Stimulated activated CD8-positive, alpha-beta memory T cell treated with anti-CD3 and anti-CD28 coated beads, Interleukin-7, amount 100 ng/mL, for 48 hours (primary cell): Measurements from ENCODE around the gene DRC7.
A peak's percentile ranks its signal among the peaks of the same experiment; 100 is the strongest.

Experiments
- DNase-seq, 2 donors: peaks; one replicate each; pipeline ENCODE4 v3.0.0-alpha.2; 2020; ENCODE audit warnings: low read depth in 1 of 2; ENCODE audit errors: extremely low read depth in 1 of 2

The DRC7 gene

DNA sequence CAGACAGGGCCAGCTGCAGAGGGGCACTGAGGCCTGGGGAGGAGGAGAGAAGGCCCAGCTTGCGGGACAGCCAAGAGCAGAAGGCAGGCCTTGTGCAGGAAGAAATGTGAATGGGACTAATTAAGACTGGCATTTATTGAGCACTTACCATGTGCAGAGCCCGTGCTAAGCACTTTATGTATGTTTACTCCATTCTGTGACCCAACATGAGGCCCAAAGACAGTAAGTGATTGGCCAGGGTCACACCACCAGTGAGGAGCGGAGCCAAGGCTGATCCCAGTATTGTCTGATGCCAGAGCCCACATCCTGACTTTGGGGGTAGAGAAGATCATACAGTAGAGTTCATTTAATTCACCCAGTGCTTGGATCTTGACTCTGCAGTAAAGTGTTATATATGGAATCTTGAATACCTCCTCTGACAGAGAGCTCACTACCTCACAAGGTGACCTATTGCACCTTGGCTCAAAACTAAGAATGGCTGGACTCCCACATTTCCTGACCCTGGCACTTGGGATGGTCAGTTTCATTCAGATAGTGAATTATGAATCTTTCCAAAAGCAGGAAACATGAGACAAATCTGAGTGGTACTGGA, 54.6 kb downstream of the DRC7 start:
- no peak for DNase-seq

DNA sequence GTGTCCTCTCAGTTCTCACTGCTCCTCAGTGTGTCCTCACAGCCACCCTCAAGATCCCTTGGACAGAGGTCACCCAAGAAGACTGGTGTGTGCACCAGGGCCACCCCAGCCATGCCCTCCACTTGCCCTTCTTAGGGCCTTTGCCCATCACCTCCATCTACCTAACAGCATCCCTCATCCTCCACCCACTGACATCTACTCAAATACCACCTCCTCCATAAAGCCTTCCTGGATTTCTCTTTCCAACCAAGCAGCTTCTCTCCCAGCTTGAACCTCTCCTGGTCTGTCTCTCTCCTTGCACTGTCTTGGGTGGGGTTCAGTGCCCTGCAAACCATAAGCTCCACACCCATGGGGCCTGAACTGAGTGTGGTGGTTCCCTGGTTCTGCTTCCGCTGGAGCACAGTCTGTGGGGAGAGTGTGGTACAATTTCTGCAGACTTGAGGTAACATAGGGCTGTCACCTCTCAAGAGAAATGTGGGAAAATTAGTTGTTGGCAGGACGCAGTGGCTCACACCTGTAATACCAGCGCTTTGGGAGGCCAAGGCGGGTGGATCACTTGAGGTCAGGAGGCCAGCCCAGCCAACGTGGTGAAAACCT, 55.3 kb downstream of the DRC7 start:
- DNase-seq, result no peak

DNA sequence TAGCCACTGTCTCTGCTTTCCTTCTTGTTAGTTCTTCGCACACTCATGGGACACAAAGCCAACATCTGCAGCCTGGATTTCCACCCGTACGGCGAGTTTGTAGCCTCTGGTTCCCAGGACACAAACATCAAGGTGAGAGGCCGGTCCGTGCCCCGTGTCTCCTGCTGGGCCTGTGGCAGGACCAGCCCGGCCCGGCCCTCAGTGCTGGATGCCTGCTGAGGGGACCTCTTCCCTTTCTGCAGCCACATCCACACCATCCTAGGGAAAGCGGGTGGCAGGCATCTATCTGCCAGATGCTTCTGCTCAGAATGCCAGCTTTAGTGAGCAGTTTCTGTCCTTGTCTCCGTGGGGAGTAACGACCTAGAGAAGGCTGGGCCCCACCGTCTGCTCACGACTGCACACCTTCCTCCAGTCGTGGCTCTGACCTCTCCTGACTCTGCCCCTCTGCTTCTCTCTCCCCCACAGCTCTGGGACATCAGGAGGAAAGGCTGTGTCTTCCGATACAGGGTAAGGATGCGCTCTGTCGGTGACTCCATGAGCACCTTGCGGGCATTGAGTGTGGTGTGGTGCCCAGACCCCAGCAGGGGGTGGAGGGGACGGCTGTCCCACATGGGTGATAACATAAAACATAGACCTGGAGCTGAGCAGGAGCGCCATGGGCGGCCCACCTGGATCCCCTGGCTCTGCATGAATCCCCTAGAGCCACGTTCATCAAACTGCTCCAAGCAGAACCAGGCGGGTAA, 56.4 kb downstream of the DRC7 start:
- no peak for DNase-seq

DNA sequence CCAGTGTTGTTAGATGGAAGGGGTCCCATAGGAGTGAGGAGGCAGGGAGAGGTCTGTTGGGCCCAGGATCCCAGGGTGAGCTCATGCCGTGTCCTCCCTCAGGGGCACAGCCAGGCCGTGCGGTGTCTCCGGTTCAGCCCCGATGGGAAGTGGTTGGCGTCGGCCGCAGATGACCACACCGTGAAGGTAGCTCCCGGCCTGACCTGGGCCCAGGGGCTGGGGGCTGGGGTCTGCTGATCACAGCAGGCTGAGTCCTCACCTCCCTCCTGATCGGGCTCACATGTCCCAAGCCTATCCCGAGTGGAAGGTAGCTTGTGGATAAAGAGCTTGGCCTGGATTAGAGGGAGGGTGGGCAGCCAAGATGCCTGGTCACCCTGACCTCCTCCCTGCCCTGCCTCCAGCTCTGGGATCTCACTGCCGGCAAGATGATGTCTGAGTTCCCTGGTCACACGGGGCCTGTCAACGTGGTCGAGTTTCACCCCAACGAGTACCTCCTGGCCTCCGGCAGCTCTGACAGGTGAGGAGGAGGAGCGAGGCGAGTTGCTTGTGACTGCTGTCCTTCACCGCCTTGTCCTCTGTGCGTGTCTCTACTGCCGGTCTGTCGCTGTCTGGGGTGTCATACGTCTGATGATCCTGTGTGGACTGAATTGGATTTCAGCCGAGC, 57.1 kb downstream of the DRC7 start:
- no peak for DNase-seq

DNA sequence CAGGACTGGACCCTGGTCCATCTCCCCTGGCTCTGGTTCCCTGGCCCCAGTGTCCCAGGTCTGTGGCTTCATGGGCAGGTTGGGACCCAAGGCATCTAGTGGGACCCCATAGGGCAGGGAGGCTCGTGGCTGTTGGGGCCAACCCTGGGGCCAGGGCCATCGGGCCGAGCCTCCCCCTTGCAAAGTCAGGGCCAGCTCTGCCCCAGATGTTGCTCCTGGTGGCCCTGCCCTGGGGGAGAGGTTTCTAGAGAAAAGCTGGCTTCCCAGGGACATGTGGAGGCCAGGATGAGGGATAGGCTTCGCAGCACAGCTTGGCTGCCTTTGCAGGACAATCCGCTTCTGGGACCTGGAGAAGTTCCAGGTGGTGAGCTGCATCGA, 57.6 kb downstream of the DRC7 start:
- no peak for DNase-seq

DNA sequence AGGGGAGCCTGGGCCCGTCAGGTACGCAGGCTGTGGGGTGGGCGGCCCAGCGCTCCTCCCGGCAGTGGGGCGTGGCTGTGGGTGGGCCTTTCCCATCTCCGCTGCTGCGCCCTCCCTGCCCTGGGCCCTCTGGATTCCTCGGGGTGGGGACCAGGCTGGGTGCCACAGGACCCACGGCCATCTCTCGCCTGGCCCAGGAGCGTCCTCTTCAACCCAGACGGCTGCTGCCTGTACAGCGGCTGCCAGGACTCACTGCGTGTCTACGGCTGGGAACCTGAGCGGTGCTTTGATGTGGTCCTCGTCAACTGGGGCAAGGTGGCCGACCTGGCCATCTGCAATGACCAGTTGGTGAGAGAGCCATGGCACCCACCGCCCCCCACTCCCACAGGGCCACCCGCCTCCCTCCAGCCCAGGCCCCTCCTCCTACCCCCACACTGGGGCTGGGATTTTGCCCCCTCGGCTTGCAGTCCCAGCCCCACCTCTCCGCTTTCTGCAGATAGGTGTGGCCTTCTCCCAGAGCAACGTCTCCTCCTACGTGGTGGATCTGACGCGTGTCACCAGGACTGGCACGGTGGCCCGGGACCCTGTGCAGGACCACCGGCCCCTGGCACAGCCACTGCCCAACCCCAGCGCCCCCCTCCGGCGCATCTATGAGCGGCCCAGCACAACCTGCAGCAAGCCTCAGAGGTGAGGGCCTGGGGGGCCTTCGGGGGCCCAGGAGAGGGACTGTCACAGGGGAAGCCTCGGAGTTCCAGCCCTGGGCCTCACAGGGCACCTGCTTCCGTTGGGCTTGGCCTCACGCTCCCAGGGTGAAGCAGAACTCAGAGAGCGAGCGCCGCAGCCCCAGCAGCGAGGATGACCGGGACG, 58.2 kb downstream of the DRC7 start:
- no peak for DNase-seq

DNA sequence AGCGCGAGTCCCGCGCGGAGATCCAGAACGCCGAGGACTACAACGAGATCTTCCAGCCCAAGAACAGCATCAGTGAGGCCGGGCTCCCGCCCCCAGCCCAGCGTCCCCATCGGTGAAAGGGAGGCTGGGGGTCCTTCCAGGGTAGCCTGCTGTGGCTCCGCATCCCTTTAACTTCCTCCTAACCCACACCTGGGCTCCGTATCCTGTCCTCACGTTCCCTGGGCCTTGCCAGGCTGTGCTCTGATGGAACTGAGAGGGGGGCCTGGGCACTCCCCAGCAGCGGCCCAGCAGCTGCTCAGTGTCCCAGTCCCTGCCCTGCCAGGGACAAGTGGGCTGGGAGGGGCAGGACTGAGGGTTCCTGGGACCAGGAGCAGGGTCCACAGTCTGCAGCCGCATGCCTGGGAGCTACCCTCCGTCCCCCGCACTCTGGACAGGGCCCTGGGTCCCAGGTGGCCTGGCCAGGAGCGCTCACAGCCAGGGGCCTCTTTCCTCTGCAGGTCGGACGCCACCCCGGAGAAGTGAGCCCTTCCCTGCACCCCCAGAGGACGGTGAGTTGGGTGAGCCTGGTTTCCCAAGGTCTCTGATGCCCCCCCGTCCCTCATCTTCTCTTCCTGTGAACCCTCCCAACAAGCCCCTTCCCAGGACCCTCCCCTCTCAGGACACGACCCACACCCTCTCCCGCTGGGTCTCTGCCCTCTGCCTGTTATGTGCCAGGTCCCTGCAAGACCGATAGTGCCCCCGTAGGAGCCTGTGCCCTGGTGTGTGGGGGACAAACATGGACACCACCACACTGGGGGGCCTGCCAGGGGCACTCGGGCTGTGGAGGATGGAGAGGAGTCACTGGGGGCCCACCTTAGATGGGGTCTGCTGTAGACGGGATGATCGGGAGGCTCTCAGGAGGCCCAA, 59.1 kb downstream of the DRC7 start:
- DNase-seq, result no peak

DNA sequence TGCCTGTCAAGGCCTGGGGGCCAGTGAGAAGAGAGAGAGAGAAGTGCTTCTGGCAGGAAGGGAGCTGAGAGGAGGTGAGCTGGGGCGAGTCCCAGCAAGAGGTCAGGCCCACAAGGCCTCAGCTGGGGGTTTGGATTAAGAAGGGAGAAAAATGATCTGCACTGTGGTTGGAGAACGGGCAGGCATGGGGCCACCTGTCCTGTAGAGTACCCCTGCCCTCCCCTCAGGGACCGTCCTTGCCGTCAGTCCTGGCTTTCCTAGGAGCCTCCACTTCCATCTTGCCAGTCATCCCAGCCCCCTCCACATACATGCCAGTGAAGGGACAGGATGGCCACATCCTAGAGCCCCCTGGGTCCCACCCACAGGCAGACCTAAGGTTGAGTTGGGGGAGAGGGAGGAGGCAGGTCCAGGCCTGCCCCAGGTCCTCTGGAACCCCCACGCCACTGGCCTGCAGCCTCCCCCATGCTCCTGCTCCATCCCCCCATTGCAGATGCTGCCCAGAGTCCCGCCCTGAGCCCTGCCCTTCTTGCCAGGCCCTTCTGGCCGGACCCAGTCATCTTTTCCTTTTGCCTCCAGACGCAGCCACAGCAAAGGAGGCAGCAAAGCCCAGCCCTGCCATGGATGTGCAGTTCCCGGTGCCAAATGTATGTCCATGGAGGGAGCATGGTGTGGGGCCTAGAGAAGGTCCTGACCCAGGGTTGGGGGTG, 59.9 kb downstream of the DRC7 start:
- no peak for DNase-seq

DNA sequence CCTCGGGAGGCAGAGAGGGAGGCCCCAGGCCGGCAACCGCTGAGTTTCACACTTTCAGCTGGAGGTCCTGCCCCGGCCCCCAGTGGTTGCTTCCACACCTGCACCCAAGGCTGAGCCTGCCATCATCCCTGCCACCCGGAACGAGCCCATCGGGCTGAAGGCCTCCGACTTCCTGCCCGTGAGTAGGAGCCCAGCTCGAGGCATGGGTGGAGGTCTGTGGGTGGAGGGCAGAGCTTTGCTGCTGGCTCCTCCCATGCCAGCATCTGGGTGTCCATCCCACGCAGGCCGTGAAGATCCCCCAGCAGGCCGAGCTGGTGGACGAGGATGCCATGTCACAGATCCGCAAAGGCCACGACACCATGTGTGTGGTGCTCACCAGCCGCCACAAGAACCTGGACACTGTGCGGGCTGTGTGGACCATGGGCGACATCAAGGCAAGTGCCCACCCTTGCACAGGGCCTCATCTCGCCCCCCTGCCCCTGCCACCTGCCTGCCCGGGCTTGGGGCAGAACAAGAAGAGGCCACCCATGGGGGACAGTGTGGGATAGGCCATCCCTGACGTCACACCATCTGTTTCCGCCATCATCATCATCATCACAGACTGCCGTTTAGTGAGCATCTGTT, 60.6 kb downstream of the DRC7 start:
- DNase-seq, result no peak

DNA sequence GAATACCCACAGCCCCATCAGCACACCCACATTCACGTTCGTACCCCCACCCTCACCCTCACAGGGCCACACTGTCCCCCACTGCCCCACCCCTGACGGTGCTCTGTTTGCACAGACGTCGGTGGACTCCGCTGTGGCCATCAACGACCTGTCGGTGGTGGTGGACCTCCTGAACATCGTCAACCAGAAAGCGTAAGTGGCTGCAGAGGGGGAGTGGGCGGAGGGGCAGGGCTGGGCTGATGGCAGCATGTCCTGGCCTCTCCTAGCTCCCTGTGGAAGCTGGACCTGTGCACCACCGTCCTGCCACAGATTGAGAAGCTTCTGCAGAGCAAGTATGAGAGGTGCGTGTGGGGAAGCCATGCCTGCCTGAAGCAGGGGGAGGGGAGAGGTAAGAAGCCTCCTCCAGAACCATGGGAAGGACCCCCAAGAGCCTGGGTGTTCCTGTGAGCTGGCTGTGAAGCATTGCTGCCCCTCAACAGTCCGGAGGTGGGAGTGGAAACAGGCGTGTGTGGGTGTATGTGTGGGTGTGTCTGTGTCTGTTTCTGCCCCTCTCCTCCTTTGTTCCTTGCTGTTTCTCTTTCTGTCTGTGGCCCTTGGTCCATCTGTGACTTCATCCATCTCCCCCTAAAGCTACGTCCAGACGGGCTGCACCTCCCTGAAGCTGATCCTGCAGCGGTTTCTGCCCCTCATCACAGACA, 61.3 kb downstream of the DRC7 start:
- DNase-seq, result no peak

DNA sequence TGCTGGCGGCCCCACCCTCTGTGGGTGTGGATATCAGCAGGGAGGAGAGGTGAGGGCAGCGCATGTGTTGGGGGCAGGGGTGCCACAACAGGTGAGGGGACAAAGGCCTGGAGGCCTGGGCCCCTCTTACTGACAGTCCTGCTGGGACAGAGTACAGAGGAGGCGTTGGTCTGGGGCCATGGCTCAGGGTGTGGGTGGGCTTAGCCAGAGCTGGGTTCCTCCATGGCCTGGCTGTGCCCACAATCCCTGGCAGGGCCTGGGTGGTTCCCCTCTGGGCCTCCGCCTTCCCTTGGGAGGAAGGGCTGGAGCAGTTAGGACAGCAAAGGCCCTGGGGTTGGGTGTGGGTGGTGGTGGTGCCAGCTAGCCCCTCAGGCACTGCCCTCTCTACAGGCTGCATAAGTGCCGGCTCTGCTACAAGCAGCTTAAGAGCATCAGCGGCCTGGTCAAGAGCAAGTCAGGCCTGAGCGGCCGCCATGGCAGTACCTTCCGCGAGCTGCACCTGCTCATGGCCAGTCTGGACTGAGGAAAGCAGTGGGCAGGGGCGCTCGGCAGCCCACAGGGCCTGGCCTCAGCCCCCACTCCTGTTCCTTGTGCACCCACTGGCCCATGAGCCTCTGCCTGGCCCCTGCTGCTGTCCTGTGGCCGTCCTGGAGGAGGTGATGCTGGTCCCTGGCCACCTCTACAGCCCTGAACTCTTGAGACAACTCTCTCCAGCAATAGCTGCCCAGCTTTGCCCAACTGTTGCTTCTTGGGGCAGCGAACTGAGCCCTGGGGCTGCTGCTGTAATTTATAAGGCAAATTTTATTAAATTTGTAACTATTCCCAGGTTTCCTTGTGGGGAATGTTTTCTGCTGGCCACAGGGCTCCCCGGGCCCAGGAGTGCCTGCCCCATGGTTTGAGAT, 62.1 kb downstream of the DRC7 start:
- DNase-seq, result no peak

DNA sequence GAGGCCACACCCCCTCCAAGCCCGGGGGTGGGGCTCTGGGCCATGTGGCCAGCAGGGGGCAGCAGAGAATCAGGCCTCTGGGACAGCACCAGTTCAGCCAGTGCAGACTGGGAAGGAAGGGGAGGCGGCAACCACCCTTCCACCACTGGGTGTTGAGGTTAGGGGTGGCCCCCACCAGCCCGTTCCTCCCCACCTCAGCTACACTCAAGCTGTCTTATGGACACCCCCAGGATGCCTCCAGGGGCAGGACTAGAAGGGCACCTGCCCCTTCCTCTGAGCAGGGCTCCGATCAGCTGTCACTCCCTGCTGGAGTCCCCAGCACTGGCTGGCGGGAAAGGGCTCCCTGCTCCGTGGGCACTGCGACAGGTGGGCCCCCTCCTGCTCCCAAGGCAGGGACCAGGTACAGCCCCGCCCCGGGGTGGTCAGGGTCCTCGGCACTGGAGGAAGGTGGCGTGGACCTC, 62.8 kb downstream of the DRC7 start:
- peak; percentile 56 to 69 for DNase-seq

DNA sequence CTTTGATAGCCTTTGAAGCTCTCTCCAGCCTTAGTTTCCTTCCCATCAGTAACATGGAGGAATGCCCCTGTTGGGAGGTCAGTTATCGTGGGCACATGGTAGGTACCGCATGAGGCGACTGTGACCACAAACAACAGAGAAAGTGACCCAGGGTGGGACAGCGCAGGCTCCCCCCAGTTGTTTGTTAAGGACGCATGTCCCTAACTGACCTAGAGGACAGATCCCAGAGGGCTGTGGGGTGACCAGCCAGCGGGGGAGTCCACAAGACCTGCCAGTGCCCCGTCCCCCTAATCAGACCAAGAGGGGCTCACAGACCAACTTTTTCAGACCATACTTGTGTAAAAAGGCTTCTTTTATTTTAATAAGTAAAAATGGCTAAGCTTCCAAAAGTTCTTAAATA, 63.3 kb downstream of the DRC7 start:
- DNase-seq, result no peak

DNA sequence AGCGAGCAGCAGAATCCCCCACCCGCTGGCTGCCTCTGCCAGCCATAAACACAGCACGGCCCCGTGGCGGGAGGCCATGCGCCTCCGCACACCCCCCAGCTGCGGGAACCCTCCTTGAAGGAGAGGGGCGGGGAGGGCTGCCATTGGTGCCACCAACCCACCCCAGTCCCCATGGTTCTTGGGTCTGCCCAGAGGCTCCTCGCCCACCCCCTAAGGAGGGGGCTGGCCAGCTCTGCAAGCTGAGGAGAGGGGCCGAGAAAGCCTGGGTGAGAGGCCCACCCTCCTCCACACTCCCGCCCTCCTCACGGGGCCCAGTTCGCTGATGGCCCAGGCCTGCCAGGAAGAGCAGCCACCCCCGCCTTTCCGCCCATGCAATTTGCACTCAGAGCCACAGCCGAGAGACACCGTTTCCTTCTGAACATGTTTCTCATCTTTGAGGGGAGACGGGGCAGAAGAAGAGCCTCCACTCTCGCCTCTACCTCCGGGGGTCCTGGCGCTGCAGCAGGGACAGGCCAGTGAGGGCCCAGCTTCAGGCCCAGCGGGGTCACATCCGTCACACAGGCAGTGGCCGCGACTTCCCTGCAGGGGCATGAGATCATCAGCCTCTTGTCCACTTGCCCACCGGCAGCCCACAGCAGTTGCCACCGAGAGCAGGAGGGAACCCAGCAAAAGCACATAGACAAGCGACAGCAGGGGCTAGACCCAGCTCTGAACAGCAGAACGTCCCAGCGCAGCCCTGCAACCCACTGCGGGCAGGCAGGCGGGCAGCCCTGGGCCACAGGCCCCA, 63.9 kb downstream of the DRC7 start:
- DNase-seq, result no peak

DNA sequence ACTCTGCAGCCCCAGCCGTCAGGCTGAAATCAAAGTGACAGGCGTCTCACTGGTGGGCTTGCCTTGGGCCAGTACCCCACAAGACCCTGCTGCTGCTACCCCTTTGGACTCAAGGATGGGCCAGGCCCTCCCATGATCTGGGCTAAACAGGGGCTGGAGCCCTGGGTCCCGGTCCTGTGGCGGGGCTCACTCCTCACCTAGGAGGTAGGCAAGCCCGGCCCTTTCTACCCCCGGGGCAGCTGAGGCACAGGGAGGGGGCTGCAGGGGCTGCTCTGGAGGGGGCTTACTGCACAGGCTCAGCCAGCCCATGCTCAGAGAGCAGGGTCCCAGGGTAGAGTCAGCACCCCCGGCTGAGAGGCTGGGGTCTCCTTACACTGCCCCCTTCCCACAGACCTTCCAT, 64.5 kb downstream of the DRC7 start:
- DNase-seq, result no peak

DNA sequence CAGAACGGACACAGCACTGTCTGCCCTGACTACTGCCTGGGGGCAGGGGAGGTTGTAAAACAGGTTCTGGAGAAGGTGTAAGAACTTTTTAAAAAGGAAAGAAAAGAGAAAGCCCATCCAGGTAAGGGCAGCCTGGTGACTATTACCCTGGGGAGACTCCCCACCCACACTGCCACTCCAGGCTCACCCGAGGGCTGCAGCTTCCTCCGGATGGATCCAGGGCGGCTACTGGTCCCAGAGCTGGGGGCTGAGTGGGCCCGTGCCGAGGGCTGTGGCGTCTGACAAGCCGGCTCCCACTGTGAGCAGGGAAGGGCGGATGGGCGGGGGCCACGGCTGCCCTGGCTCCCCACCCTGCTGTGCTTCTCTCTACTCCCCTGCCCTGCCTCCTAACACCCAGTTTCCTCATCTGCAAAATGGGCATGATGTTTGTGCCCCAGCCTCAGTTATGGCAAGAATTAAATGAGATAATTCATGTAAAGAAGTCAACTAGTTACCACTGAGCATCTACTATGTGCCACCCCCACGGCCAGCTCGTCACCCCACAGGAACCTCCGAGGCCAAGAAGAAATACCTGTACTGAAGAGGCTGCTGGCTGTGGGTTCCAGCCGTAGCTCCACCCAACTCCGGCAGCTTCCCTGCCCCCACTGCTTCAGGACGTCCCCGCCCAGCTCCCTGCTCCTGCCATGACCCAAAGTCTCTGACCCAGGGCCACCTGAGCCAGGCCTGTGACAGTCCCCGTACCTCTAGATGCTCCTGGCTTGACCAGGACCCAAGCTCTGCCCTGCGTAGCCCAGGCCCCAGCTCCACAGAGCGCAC, 65.1 kb downstream of the DRC7 start:
- DNase-seq, result no peak
